ENCODE data around the gene SMURF2. TPM values are rescaled to one million over a fixed set of nuclear protein-coding genes. Genes with fewer than 3 reads are reported as not detected.

SMURF2 gene
- total and polyA plus RNA-seq, 9 of the 15 experiments (the other 6 are each of a cell fraction or from before 2014, with no cell fraction given): 3.8 to 22.0 (median 14.8) TPM

DNA sequence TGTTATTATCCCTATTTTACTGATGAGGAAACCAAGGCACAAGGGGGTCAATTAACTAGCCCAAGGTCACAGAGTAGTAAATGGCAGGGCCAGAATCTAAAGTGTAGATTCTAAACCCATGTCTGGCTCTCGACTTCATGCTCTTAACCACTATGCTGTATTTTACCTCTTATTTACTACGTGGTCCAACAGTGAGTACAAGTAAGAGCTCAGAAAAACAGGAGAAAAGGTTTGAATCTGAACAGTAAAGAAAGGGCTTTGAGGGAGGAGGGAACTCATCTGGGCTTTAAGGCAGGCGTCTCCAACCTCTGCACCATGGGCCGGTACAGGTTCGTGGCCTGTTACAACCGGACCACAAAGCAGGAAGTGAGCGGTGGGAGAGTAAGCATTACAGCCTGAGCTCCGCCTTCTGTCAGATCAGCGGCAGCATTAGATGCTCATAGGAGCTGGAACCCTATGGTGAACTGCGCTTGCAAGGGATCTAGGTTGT, 62.9 kb downstream of the SMURF2 start (continued):
- TF ChIP-seq, protein P1, sequence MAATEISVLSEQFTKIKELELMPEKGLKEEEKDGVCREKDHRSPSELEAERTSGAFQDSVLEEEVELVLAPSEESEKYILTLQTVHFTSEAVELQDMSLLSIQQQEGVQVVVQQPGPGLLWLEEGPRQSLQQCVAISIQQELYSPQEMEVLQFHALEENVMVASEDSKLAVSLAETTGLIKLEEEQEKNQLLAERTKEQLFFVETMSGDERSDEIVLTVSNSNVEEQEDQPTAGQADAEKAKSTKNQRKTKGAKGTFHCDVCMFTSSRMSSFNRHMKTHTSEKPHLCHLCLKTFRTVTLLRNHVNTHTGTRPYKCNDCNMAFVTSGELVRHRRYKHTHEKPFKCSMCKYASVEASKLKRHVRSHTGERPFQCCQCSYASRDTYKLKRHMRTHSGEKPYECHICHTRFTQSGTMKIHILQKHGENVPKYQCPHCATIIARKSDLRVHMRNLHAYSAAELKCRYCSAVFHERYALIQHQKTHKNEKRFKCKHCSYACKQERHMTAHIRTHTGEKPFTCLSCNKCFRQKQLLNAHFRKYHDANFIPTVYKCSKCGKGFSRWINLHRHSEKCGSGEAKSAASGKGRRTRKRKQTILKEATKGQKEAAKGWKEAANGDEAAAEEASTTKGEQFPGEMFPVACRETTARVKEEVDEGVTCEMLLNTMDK (IDR thresholded peaks at IDR 0.05; ENCODE audit: borderline replicate concordance, insufficient read depth, low read depth, low read length, poor library complexity, severe bottlenecking): no peak
- TF ChIP-seq, protein P2, sequence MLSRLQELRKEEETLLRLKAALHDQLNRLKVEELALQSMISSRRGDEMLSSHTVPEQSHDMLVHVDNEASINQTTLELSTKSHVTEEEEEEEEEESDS (CRISPR knock-in tag; IDR thresholded peaks at IDR 0.05): no peak
- peak; percentile 73; the same call in 1 of the 2 replicates for TF ChIP-seq TAF7 (tag; IDR thresholded peaks at IDR 0.05)
- TF ChIP-seq PTTG1 (tag; IDR thresholded peaks at IDR 0.05; ENCODE audit: low read depth): no peak
- no peak for TF ChIP-seq ZNF212 (CRISPR knock-in tag; IDR thresholded peaks at IDR 0.05)
- TF ChIP-seq, protein P3, sequence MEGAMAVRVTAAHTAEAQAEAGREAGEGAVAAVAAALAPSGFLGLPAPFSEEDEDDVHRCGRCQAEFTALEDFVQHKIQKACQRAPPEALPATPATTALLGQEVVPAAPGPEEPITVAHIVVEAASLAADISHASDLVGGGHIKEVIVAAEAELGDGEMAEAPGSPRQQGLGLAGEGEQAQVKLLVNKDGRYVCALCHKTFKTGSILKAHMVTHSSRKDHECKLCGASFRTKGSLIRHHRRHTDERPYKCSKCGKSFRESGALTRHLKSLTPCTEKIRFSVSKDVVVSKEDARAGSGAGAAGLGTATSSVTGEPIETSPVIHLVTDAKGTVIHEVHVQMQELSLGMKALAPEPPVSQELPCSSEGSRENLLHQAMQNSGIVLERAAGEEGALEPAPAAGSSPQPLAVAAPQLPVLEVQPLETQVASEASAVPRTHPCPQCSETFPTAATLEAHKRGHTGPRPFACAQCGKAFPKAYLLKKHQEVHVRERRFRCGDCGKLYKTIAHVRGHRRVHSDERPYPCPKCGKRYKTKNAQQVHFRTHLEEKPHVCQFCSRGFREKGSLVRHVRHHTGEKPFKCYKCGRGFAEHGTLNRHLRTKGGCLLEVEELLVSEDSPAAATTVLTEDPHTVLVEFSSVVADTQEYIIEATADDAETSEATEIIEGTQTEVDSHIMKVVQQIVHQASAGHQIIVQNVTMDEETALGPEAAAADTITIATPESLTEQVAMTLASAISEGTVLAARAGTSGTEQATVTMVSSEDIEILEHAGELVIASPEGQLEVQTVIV (CRISPR knock-in tag; IDR thresholded peaks at IDR 0.05; ENCODE audit: borderline replicate concordance): no peak
- TF ChIP-seq, protein P4, sequence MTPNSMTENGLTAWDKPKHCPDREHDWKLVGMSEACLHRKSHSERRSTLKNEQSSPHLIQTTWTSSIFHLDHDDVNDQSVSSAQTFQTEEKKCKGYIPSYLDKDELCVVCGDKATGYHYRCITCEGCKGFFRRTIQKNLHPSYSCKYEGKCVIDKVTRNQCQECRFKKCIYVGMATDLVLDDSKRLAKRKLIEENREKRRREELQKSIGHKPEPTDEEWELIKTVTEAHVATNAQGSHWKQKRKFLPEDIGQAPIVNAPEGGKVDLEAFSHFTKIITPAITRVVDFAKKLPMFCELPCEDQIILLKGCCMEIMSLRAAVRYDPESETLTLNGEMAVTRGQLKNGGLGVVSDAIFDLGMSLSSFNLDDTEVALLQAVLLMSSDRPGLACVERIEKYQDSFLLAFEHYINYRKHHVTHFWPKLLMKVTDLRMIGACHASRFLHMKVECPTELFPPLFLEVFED (CRISPR knock-in tag; conservative IDR thresholded peaks at IDR 0.05): no peak
- TF ChIP-seq ZNF224 (CRISPR knock-in tag; IDR thresholded peaks at IDR 0.05): no peak
- TF ChIP-seq CBX3 (IDR thresholded peaks at IDR 0.05; ENCODE audit: borderline replicate concordance in 1 of 2, low read length in 2 of 2): no peak
- no peak for TF ChIP-seq SNRNP70 (optimal IDR thresholded peaks at IDR 0.05; ENCODE audit: low read depth, low read length)
- peak; percentile 46 for TF ChIP-seq GABPA (tag; conservative IDR thresholded peaks at IDR 0.05; ENCODE audit: low read depth)
- no peak for TF ChIP-seq NFYB (IDR thresholded peaks at IDR 0.05; ENCODE audit: extremely low read depth, insufficient read length)
- TF ChIP-seq COPS2 (conservative IDR thresholded peaks at IDR 0.05): no peak
- TF ChIP-seq, protein P5, sequence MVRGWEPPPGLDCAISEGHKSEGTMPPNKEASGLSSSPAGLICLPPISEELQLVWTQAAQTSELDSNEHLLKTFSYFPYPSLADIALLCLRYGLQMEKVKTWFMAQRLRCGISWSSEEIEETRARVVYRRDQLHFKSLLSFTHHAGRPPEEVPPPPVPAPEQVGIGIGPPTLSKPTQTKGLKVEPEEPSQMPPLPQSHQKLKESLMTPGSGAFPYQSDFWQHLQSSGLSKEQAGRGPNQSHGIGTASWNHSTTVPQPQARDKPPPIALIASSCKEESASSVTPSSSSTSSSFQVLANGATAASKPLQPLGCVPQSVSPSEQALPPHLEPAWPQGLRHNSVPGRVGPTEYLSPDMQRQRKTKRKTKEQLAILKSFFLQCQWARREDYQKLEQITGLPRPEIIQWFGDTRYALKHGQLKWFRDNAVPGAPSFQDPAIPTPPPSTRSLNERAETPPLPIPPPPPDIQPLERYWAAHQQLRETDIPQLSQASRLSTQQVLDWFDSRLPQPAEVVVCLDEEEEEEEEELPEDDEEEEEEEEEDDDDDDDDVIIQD (CRISPR knock-in tag; IDR thresholded peaks at IDR 0.05): no peak
- no peak for TF ChIP-seq ZNF785 (CRISPR knock-in tag; IDR thresholded peaks at IDR 0.05)
- TF ChIP-seq ILF3 (IDR thresholded peaks at IDR 0.05; ENCODE audit: borderline replicate concordance): no peak
- no peak for TF ChIP-seq KDM5B (IDR thresholded peaks at IDR 0.05; ENCODE audit: insufficient replicate concordance, low read depth, low read length)
- no peak for TF ChIP-seq ZNF121 (CRISPR knock-in tag; conservative IDR thresholded peaks at IDR 0.05)
- peak; percentile 44; the same call in 1 of the 2 replicates for TF ChIP-seq SMAD4 (CRISPR knock-in tag; conservative IDR thresholded peaks at IDR 0.05)
- no peak; the same call in 1 of the 2 replicates for TF ChIP-seq TCF3 (CRISPR knock-in tag; IDR thresholded peaks at IDR 0.05)
- TF ChIP-seq ZNF584 (CRISPR knock-in tag; IDR thresholded peaks at IDR 0.05; ENCODE audit: low read depth): no peak

All from K562 (cell line).